A673 (cell line): ENCODE measurements around the gene MORN1.

Source experiments
- CTCF ChIP-seq: fragments of 300-800, 200-600 bp; sonication (generic); conservative IDR thresholded peaks from 2 replicates; pipeline ENCODE4 v1.5.1; 2017; ENCODE audit warnings: low read depth, mild to moderate bottlenecking, antibody characterized with exemption, low read length, moderate library complexity, mixed read lengths
- EZH2 ChIP-seq: fragments of 200-600 bp; sonication (generic); IDR thresholded peaks from 2 replicates; pipeline ENCODE4 v1.6.1; 2017; ENCODE audit warnings: borderline replicate concordance, low read depth, mild to moderate bottlenecking, mixed read lengths, antibody characterized with exemption, low read length; ENCODE audit not compliant: poor library complexity, severe bottlenecking

GRCh38 chr1:2414297-2414958 is 23.1 kb upstream of the MORN1 start:
- TF ChIP-seq CTCF (peak; percentile 98), EZH2 (no peak)
